ENCODE data around the gene IL12A. TPM values are rescaled to one million over a fixed set of nuclear protein-coding genes. Genes with fewer than 3 reads are reported as not detected.

The IL12A gene
- total and polyA plus RNA-seq, 4 donors = 0.08 to 0.25 (median 0.09) TPM; not detected in 1

DNA sequence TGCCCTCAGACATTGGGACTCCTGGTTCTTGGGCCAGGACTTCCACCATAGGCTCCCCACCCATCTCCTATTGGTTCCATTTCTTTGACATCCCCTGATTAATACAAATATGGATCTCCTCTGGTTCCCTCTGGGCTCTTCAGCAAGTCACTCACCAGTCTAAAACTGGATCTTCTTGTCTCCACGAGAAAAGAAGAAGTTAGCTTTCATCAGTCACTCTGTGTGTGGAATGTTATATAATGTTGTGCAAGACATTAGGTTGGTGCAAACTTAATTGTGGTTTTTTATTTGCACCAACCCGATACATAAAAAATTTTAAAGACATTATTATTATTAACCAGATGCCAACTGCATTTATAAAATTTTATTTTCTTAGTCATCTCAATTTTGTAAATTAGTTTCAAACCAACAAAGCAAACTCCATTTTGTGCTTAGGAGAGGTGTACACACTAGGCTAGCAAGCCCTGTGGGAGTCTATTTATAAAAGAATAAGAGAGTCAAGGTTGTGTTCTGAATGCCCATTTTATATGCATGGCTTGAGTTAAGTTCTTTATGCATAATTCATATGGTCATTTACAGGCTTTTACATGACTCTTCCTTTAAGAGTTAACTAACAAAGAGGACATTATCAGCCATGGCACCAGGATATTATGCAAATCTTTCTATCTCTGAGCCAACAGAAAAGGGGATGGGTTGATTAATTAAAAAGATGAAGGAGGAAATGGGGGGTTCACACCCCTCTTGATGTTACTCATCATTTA lies 35.1 kb upstream of the IL12A start:
- Histone ChIP-seq H3K4me3 (ENCODE audit: low read depth in 1 of 3, low read length in 3 of 3) (no peak overlapping the region), H3K36me3 (ENCODE audit: control insufficient read depth in 4 of 4, insufficient read depth in 3 of 4, low read depth in 1 of 4, low read length in 3 of 4) (no peaks in the 10 kb centered on the region), H3K4me1 (ENCODE audit: control insufficient read depth in 4 of 4, insufficient read depth in 4 of 4, low read length in 3 of 4) (no peaks in the 10 kb centered on the region), H3K27ac (ENCODE audit: low read depth in 1 of 2, low read length in 2 of 2) (no peak overlapping the region), H3K27me3 (ENCODE audit: control insufficient read depth in 4 of 4, insufficient read depth in 4 of 4, low read length in 3 of 4) (no peaks in the 10 kb centered on the region), H3K9me3 (ENCODE audit: control insufficient read depth in 4 of 4, low read length in 3 of 4) (no peaks in the 10 kb centered on the region), H3K9ac (ENCODE audit: low read depth in 1 of 2, low read length in 2 of 2) (no peak overlapping the region)
- no peak for DNase-seq (ENCODE audit: low spot score)
- 85% methylated on average over 2 of the region's 2 CpGs for WGBS
- TF ChIP-seq, protein P1, sequence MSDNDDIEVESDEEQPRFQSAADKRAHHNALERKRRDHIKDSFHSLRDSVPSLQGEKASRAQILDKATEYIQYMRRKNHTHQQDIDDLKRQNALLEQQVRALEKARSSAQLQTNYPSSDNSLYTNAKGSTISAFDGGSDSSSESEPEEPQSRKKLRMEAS (IDR thresholded peaks at IDR 0.05) = no peak
- TF ChIP-seq, protein P2, sequence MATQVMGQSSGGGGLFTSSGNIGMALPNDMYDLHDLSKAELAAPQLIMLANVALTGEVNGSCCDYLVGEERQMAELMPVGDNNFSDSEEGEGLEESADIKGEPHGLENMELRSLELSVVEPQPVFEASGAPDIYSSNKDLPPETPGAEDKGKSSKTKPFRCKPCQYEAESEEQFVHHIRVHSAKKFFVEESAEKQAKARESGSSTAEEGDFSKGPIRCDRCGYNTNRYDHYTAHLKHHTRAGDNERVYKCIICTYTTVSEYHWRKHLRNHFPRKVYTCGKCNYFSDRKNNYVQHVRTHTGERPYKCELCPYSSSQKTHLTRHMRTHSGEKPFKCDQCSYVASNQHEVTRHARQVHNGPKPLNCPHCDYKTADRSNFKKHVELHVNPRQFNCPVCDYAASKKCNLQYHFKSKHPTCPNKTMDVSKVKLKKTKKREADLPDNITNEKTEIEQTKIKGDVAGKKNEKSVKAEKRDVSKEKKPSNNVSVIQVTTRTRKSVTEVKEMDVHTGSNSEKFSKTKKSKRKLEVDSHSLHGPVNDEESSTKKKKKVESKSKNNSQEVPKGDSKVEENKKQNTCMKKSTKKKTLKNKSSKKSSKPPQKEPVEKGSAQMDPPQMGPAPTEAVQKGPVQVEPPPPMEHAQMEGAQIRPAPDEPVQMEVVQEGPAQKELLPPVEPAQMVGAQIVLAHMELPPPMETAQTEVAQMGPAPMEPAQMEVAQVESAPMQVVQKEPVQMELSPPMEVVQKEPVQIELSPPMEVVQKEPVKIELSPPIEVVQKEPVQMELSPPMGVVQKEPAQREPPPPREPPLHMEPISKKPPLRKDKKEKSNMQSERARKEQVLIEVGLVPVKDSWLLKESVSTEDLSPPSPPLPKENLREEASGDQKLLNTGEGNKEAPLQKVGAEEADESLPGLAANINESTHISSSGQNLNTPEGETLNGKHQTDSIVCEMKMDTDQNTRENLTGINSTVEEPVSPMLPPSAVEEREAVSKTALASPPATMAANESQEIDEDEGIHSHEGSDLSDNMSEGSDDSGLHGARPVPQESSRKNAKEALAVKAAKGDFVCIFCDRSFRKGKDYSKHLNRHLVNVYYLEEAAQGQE (IDR thresholded peaks at IDR 0.05) = no peak
- no peak for TF ChIP-seq FOXA1 (IDR thresholded peaks at IDR 0.05)
- no peak for TF ChIP-seq GABPA (IDR thresholded peaks at IDR 0.05 in 1 of 2, conservative IDR thresholded peaks at IDR 0.05 in 1 of 2)
- TF ChIP-seq FOXA2 (IDR thresholded peaks at IDR 0.05) = no peak
- no peak for TF ChIP-seq HNF4G (IDR thresholded peaks at IDR 0.05)
- no peak for TF ChIP-seq EGR1 (IDR thresholded peaks at IDR 0.05; ENCODE audit: low read depth in 2 of 2)
- no peak for TF ChIP-seq YY1 (IDR thresholded peaks at IDR 0.05)
- no peak for TF ChIP-seq RAD21 (IDR thresholded peaks at IDR 0.05)

DNA sequence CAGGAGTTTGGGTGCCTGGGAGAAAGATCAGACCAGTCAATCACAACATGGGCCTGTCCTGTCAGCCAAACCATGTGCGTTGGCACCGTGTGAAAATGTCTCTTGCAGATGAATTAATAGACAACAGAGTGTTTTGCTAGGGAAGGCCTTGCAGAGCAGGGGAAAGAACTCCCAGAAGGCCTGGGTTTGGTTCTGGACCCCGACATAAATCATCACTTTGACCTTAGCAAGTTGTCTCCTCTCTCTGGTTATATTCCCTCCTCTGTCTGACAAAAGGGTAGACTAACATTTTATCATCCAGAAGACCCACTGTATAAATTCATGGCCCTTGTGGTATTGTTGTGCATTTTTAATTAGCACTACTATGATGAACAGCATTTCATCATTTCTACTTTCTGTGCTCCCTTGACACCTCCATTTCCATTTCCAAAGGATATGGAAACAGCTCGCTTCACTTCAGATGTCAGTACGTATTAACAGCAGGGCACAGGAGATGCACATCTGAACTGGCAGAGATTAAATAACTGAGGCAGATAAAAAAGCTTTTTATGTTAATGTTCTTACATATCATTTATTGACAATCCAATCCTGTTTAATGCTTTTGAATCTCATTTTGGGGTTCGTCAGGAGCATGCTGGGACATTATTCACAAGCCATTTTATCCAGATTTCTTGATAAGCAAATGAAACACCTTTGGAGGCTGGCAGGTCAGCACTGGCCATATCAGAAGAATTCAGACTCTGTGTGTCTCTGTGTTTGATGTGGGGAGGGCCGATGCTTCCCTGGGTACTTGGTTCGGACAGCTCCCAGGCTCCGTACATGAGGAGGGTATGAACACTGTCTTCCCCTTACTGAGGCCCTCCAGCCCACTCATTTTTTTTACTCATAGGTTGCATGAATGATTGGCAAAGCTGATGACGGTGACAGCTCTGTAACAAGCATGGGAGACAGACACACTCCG lies 28.2 kb upstream of the IL12A start:
- Histone ChIP-seq H3K4me3 (ENCODE audit: low read depth in 1 of 3, low read length in 3 of 3) (no peak overlapping the region), H3K9me3 (ENCODE audit: control insufficient read depth in 4 of 4, low read length in 3 of 4) (no peaks in the 10 kb centered on the region), H3K4me1 (ENCODE audit: control insufficient read depth in 4 of 4, insufficient read depth in 4 of 4, low read length in 3 of 4) (no peaks in the 10 kb centered on the region), H3K27me3 (ENCODE audit: control insufficient read depth in 4 of 4, insufficient read depth in 4 of 4, low read length in 3 of 4) (no peaks in the 10 kb centered on the region), H3K9ac (ENCODE audit: low read depth in 1 of 2, low read length in 2 of 2) (no peak overlapping the region), H3K27ac (ENCODE audit: low read depth in 1 of 2, low read length in 2 of 2) (no peak overlapping the region), H3K36me3 (ENCODE audit: control insufficient read depth in 4 of 4, insufficient read depth in 3 of 4, low read depth in 1 of 4, low read length in 3 of 4) (no peaks in the 10 kb centered on the region)
- 89% methylated on average over 11 of the region's 11 CpGs for WGBS
- no peak for DNase-seq (ENCODE audit: low spot score)
- TF ChIP-seq YY1 (IDR thresholded peaks at IDR 0.05) (no peak), FOXA2 (IDR thresholded peaks at IDR 0.05) (no peak), EGR1 (IDR thresholded peaks at IDR 0.05; ENCODE audit: low read depth in 2 of 2) (no peak), JUND (IDR thresholded peaks at IDR 0.05) (no peak), FOXA1 (IDR thresholded peaks at IDR 0.05) (no peak), GABPA (IDR thresholded peaks at IDR 0.05 in 1 of 2, conservative IDR thresholded peaks at IDR 0.05 in 1 of 2) (no peak), RAD21 (IDR thresholded peaks at IDR 0.05) (no peak), HNF4G (IDR thresholded peaks at IDR 0.05) (no peak), SP1 (IDR thresholded peaks at IDR 0.05) (no peak), HNF4A (conservative IDR thresholded peaks at IDR 0.05) (no peak), NR2F2 (IDR thresholded peaks at IDR 0.05) (no peak)
- TF ChIP-seq, protein P3, sequence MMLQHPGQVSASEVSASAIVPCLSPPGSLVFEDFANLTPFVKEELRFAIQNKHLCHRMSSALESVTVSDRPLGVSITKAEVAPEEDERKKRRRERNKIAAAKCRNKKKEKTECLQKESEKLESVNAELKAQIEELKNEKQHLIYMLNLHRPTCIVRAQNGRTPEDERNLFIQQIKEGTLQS (IDR thresholded peaks at IDR 0.05) = no peak
- TF ChIP-seq, protein P4, sequence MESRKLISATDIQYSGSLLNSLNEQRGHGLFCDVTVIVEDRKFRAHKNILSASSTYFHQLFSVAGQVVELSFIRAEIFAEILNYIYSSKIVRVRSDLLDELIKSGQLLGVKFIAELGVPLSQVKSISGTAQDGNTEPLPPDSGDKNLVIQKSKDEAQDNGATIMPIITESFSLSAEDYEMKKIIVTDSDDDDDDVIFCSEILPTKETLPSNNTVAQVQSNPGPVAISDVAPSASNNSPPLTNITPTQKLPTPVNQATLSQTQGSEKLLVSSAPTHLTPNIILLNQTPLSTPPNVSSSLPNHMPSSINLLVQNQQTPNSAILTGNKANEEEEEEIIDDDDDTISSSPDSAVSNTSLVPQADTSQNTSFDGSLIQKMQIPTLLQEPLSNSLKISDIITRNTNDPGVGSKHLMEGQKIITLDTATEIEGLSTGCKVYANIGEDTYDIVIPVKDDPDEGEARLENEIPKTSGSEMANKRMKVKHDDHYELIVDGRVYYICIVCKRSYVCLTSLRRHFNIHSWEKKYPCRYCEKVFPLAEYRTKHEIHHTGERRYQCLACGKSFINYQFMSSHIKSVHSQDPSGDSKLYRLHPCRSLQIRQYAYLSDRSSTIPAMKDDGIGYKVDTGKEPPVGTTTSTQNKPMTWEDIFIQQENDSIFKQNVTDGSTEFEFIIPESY (IDR thresholded peaks at IDR 0.05) = no peak
- TF ChIP-seq, protein P2 (IDR thresholded peaks at IDR 0.05) = no peak
- TF ChIP-seq, protein P5, sequence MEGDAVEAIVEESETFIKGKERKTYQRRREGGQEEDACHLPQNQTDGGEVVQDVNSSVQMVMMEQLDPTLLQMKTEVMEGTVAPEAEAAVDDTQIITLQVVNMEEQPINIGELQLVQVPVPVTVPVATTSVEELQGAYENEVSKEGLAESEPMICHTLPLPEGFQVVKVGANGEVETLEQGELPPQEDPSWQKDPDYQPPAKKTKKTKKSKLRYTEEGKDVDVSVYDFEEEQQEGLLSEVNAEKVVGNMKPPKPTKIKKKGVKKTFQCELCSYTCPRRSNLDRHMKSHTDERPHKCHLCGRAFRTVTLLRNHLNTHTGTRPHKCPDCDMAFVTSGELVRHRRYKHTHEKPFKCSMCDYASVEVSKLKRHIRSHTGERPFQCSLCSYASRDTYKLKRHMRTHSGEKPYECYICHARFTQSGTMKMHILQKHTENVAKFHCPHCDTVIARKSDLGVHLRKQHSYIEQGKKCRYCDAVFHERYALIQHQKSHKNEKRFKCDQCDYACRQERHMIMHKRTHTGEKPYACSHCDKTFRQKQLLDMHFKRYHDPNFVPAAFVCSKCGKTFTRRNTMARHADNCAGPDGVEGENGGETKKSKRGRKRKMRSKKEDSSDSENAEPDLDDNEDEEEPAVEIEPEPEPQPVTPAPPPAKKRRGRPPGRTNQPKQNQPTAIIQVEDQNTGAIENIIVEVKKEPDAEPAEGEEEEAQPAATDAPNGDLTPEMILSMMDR (IDR thresholded peaks at IDR 0.05; ENCODE audit: low read depth, low read length, missing input control) = no peak
- TF ChIP-seq, protein P1 (IDR thresholded peaks at IDR 0.05) = no peak

Data from liver (tissue), 9 donors.